ENCODE measurements around the gene AFF1. TPM values are rescaled to one million over a fixed set of nuclear protein-coding genes. Genes with fewer than 3 reads are reported as not detected.
A peak's percentile ranks its signal among the peaks of the same experiment; 100 is the strongest.

The AFF1 gene
- total RNA-seq, 1 donor from 2014 or later = 194 TPM

GRCh38 chr4:86919561-86920223, 15.1 kb upstream of the AFF1 start:
- no peak for DNase-seq (ENCODE audit: low spot score)

GRCh38 chr4:86921608-86922252, 13.1 kb upstream of the AFF1 start:
- no peak for DNase-seq (ENCODE audit: low spot score)

- no peak for DNase-seq (ENCODE audit: low spot score)
Measured at GRCh38 chr4:86924811-86925210, 10.0 kb upstream of the AFF1 start.

GRCh38 chr4:86926435-86927086, 8.2 kb upstream of the AFF1 start:
- DNase-seq (ENCODE audit: low spot score) = no peak

GRCh38 chr4:86927843-86928395, 6.9 kb upstream of the AFF1 start:
- no peak for DNase-seq (ENCODE audit: low spot score)

- no peak for DNase-seq (ENCODE audit: low spot score)
Measured at GRCh38 chr4:86928400-86929255, 6.2 kb upstream of the AFF1 start.

- DNase-seq (ENCODE audit: low spot score) = no peak
Measured at GRCh38 chr4:86934147-86934770, 552 bp upstream of the AFF1 start.

GRCh38 chr4:86935566-86935852, 698 bp downstream of the AFF1 start:
- no peak for DNase-seq (ENCODE audit: low spot score)

GRCh38 chr4:86935853-86936733, 1.3 kb downstream of the AFF1 start:
- peak; percentile 77 for DNase-seq (ENCODE audit: low spot score)

- DNase-seq (ENCODE audit: low spot score) = no peak
Measured at GRCh38 chr4:86938771-86939520, 4.1 kb downstream of the AFF1 start.

- no peak for DNase-seq (ENCODE audit: low spot score)
Measured at GRCh38 chr4:86939729-86940575, 5.1 kb downstream of the AFF1 start.

- no peak for DNase-seq (ENCODE audit: low spot score)
Measured at GRCh38 chr4:86940920-86941460, 6.2 kb downstream of the AFF1 start.

GRCh38 chr4:86942185-86942666, 7.4 kb downstream of the AFF1 start:
- no peak for DNase-seq (ENCODE audit: low spot score)

GRCh38 chr4:86944964-86945781, 10.4 kb downstream of the AFF1 start:
- DNase-seq (ENCODE audit: low spot score) = no peak

GRCh38 chr4:86946868-86947500, 12.2 kb downstream of the AFF1 start:
- no peak for DNase-seq (ENCODE audit: low spot score)

GRCh38 chr4:86947501-86948120, 12.8 kb downstream of the AFF1 start:
- no peak for DNase-seq (ENCODE audit: low spot score)

- DNase-seq (ENCODE audit: low spot score) = no peak
Measured at GRCh38 chr4:86948276-86948675, 13.5 kb downstream of the AFF1 start.
